ENCODE results near the gene CAMK2N2.

The CAMK2N2 gene

GRCh38 chr3:184239708-184240107 is 21.6 kb downstream of the CAMK2N2 start:
- DNase-seq (ENCODE audit: low spot score): no peak

- DNase-seq (ENCODE audit: low spot score): no peak
These were observed 22.1 kb downstream of the CAMK2N2 start for GRCh38 chr3:184239221-184239620.

DNA sequence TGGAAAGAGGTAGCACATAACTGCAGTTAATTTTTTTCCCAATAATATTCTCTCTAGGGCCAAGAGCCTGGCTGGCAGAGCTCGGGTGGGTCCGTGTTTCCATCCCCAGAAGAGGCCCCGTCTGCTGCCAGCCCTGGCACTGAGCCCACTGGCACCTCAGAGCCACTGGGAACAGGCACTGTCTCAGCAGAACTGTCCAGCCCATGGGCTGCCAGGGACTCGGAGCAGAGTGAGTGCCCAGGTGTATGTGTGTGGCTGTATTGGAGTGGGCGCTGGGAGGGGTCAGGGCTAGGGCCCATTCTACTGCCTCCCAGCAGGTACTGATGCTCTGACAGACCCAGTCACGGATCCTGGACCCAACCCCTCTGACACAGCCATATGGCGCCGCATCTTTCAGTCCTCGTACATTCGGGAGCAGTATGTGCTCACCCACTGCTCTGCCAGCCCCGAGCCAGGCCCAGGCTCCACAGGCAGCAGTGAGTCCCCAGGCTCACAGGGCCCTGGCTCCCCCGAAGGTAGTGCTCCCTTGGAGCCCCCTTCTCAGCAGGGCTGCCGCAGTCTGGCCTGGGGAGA is 23.0 kb downstream of the CAMK2N2 start:
- no peak for DNase-seq (ENCODE audit: low spot score)

- no peak for DNase-seq (ENCODE audit: low spot score)
These were observed 23.5 kb downstream of the CAMK2N2 start for GRCh38 chr3:184237807-184238206.

DNA sequence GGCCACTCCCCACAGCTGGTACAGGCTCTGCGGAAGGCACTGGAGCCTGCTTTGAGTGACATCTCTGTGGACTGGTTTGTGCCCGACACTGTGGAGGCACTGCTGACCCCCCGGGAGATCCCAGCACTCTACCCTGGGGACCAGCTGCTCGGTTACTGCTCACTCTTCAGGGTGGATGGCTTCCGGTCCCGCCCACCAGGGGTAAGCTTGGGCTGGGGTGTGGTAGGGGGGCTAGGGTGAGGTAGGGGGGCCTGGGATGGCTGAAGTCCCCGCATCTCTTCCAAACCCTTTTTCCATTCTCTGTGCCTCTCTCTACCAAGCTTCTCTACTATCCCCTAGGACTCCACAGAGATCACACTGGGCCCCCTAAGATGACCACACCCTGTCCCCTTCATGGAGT is 24.1 kb downstream of the CAMK2N2 start:
- DNase-seq (ENCODE audit: low spot score): no peak

DNA sequence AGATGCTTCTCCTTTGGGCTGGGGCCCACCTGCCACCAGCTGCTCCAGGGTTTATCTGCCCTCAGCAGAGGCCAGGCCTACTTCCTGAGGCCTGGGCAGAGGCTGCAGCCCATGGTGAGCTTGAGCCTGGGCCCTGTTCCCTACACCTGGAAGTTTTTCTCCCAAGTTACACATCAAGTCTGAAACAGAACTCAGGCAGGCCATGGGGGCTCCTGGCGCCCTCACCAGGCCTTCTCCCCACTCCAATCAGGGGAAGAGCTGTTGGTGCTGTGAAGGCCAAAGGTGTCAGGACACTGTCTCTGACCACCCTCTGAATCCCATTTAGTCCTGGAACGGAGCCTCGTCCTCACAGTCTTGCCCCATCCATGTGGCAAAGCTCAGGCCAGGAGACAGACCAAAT is 24.7 kb downstream of the CAMK2N2 start:
- DNase-seq (ENCODE audit: low spot score): no peak

GRCh38 chr3:184236033-184236410 is 25.3 kb downstream of the CAMK2N2 start:
- no peak for DNase-seq (ENCODE audit: low spot score)

- DNase-seq (ENCODE audit: low spot score): no peak
These were observed 25.8 kb downstream of the CAMK2N2 start for GRCh38 chr3:184235381-184236032.

GRCh38 chr3:184234671-184235380 is 26.5 kb downstream of the CAMK2N2 start:
- no peak for DNase-seq (ENCODE audit: low spot score)

DNA sequence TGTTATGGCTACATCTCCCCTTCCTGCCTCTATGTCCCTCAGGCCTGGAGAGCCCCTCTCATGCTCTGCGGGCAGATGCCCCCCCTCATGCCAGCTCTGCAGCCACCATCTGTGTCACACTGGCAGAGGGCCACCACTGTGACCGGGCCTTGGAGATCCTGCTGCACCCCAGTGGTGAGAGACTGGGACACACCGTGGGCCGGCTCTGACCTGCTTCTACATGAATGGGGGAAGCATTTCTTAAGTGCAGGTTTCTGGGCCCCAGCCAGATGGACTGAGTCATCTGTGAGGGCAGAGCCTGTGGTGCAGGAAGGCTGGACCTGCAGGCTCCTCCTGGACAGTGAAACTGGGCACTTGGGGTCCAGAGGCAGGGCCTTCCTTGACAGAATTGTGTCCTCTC is 27.1 kb downstream of the CAMK2N2 start:
- DNase-seq (ENCODE audit: low spot score): peak; percentile 61

DNA sequence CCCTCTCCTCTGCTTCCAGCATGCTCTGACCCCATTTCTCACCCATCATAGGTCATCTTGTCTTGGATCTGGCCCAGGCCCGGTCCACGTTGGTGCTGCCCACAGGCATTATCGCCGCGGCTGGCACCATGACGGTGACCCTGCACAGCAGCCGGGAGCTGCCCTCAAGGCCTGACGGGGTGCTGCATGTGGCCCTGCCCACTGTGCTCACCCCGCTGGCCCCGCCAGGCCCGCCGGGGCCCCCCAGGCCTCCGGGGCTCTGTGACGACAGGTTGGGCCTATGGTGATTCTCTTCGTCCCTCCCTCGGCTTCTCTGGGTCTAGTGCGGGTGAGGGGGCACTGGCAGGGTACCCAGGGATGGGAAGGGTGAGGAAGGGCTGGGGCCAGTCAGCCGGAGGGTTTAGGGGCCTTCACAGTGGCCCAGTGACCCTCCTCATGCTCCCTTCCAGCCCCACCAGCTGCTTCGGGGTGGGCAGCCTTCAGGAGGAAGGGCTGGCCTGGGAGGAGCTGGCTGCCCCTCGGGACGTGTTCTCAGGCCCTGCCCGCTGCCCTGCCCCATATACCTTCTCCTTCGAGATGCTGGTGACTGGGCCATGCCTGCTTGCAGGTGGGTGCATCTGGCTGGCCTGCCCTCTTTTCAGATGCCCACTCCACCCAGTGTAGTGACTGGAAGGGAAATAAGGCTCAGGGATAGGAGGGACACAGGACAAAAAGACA is 28.1 kb downstream of the CAMK2N2 start:
- DNase-seq (ENCODE audit: low spot score): no peak

- no peak for DNase-seq (ENCODE audit: low spot score)
These were observed 29.7 kb downstream of the CAMK2N2 start for GRCh38 chr3:184231671-184232070.

- peak; percentile 69 for DNase-seq (ENCODE audit: low spot score)
These were observed 30.5 kb downstream of the CAMK2N2 start for GRCh38 chr3:184230603-184231528.

DNA sequence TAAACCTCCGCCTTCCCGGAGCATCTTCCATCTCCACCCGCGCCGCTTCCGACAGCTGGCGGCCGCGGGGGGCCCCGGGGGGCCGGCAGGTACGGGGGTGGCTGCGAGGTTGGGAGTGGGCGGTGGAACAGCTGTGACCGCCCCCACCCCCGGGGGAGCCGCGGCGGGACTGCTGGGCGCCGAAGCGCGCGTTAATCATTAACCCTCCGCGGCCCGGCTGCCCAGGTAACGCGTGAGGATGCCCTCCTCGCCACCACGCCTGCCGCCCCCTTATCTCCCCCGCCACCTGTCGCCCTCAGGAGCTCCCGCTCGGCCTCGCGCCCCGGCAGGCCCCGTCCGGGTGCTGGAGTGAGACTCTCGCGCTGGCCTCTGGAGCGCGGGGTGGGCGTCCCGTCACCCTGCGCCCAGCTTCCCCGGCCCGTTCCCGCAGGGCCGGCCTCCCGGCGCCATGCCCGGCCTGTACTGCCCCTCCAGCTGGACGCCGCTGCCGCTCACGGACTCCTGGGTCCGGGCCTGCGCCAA is 31.2 kb downstream of the CAMK2N2 start:
- DNase-seq (ENCODE audit: low spot score): peak; percentile 52

GRCh38 chr3:184229394-184230080 is 31.8 kb downstream of the CAMK2N2 start, which contains the start of gene VWA5B2:
Gene VWA5B2 (plus strand): TSS chr3:184229585. CDS start chr3:184230529, 944 bp downstream.
- DNase-seq (ENCODE audit: low spot score): peak; percentile 99

GRCh38 chr3:184228376-184229137 is 32.8 kb downstream of the CAMK2N2 start:
- DNase-seq (ENCODE audit: low spot score): no peak

- DNase-seq (ENCODE audit: low spot score): peak; percentile 82
These were observed 33.8 kb downstream of the CAMK2N2 start for GRCh38 chr3:184227481-184227935.

GRCh38 chr3:184223946-184224345 is 37.4 kb downstream of the CAMK2N2 start:
- no peak for DNase-seq (ENCODE audit: low spot score)

GRCh38 chr3:184222521-184222920 is 38.8 kb downstream of the CAMK2N2 start:
- DNase-seq (ENCODE audit: low spot score): no peak

GRCh38 chr3:184218814-184219213 is 42.5 kb downstream of the CAMK2N2 start:
- no peak for DNase-seq (ENCODE audit: low spot score)

Measured in iPS-NIHi11 (cell line).